Measurements from ENCODE around the gene EMP2.

DNA sequence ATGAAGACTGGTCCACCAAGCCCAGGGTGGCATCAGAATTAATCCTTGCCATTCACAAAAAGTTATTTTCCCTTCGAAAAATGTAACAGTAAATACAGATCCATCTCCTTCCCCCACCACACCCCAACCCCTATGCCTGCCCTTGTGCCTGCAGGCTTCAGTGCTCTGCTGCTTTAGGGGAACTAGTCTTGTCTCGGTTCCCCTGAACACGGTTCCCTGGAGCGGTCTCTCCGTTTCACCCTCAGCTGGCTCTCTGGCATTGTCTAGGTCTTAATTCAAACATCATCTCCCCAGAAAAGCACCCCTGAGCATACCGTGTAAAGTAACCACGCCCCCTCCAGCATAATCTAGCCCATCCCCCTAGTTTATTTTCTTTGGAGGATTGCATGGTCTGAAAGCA lies 25.8 kb downstream of the EMP2 start:
- no peak for TF ChIP-seq POLR2A (IDR thresholded peaks at IDR 0.05; ENCODE audit: low read depth, low read length)
- no peak for TF ChIP-seq POLR2AphosphoS5 (IDR thresholded peaks at IDR 0.05; ENCODE audit: low read depth, low read length)
- no peak for TF ChIP-seq TAF1 (IDR thresholded peaks at IDR 0.05; ENCODE audit: low read depth, low read length)
- 0 out of 2 replicates have a peak, but pooled peaks have one; percentile 11 for TF ChIP-seq SPI1 (IDR thresholded peaks at IDR 0.05; ENCODE audit: low read depth, low read length)
